Choroid plexus epithelial cell (primary cell): ENCODE measurements around the gene ATXN1.

Experiments
- DNase-seq: peaks from one replicate; pipeline ENCODE4 v3.0.0-alpha.2; 2010; ENCODE audit warnings: low read depth
- H3K4me3 ChIP-seq: 2 replicates; pipeline ENCODE4 v1.5.1; 2011; ENCODE audit warnings: low read depth, mild to moderate bottlenecking, control low read depth, low read length, moderate library complexity
- CTCF ChIP-seq: conservative IDR thresholded peaks from 2 replicates; pipeline ENCODE4 v1.5.1; 2011; ENCODE audit warnings: low read depth, mild to moderate bottlenecking, control low read depth, inconsistent platforms, low read length, moderate library complexity

ATXN1 gene

GRCh38 chr6:16345449-16346330 lies 415.6 kb downstream of the ATXN1 start:
- TF ChIP-seq CTCF, result no peak
- no peak overlapping the region for H3K4me3 ChIP-seq
- peak; percentile 73 for DNase-seq

- peak; percentile 93 for DNase-seq
- TF ChIP-seq CTCF, result no peak
- H3K4me3 ChIP-seq, result no peak overlapping the region
These were observed 416.5 kb downstream of the ATXN1 start for GRCh38 chr6:16344756-16345155.

- DNase-seq, result no peak
- no peak for TF ChIP-seq CTCF
- no peak overlapping the region for H3K4me3 ChIP-seq
These were observed 417.7 kb downstream of the ATXN1 start for GRCh38 chr6:16343593-16343992.

GRCh38 chr6:16339265-16339587 lies 422.0 kb downstream of the ATXN1 start:
- H3K4me3 ChIP-seq, result no peak overlapping the region
- DNase-seq, result no peak
- no peak for TF ChIP-seq CTCF

- TF ChIP-seq CTCF, result peak; percentile 87
- peak; percentile 96 for DNase-seq
- H3K4me3 ChIP-seq, result no peak overlapping the region
These were observed 422.5 kb downstream of the ATXN1 start for GRCh38 chr6:16338577-16339264.

- H3K4me3 ChIP-seq, result no peak overlapping the region
- no peak for TF ChIP-seq CTCF
- peak; percentile 55 for DNase-seq
These were observed 423.8 kb downstream of the ATXN1 start for GRCh38 chr6:16337295-16337975.
